Measurements from ENCODE around the gene CHD9. TPM values are rescaled to one million over a fixed set of nuclear protein-coding genes. Genes with fewer than 3 reads are reported as not detected.
"Not testable (repeated sequence)": the region's sequence is repeated elsewhere in the genome, so short reads cannot be mapped to it uniquely, and the experiment has no call there.

CHD9 gene
- total RNA-seq, 4 donors from 2014 or later, result 29.0 to 68.5 (median 37.3) TPM

DNA sequence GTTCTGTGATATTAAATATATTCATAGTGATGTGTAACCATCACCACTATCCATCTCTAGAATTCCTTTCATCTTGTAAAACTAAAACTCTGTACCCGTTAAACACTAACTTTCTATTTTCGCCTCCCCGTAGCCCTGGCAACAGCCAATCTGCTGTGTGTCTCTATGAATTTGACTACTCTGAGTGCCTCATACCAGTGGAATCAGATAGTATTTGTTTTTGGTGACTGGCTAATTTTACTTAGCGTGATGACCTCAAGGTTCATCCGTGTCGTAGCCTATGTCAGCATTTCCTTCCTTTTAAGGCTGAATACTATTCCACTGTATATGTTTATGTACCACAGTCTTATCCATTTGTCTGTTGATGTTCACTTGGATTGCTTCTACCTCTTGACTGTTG is 18.2 kb downstream of the CHD9 start:
- intact Hi-C loops (cut with DNase I), result no loop called here
- no peak for DNase-seq
- Histone ChIP-seq H3K4me3 (no peak overlapping the region), H3K4me1 (peaks cover 7 to 37% (median 11%) of the 10 kb centered on the region in 3 donors), H3K27me3 (no peaks in the 10 kb centered on the region), H3K36me3 (peaks cover 0 to 17% (median 0%) of the 10 kb centered on the region in 3 donors), H3K9me3 (no peaks in the 10 kb centered on the region), H3K27ac (peak overlapping the region in 1 of 4 donors; percentile 54)
- WGBS, 2 donors, result 90 to 94% methylated on average over 6 of the region's 6 CpGs
- TF ChIP-seq, protein P1, sequence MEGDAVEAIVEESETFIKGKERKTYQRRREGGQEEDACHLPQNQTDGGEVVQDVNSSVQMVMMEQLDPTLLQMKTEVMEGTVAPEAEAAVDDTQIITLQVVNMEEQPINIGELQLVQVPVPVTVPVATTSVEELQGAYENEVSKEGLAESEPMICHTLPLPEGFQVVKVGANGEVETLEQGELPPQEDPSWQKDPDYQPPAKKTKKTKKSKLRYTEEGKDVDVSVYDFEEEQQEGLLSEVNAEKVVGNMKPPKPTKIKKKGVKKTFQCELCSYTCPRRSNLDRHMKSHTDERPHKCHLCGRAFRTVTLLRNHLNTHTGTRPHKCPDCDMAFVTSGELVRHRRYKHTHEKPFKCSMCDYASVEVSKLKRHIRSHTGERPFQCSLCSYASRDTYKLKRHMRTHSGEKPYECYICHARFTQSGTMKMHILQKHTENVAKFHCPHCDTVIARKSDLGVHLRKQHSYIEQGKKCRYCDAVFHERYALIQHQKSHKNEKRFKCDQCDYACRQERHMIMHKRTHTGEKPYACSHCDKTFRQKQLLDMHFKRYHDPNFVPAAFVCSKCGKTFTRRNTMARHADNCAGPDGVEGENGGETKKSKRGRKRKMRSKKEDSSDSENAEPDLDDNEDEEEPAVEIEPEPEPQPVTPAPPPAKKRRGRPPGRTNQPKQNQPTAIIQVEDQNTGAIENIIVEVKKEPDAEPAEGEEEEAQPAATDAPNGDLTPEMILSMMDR (IDR thresholded peaks at IDR 0.05), result no peak
- no peak for TF ChIP-seq POLR2A (IDR thresholded peaks at IDR 0.05)

- H3K36me3 ChIP-seq; intact Hi-C loops (cut with DNase I); H3K27me3 ChIP-seq; H3K9me3 ChIP-seq; H3K4me3 ChIP-seq; DNase-seq; H3K27ac ChIP-seq: not testable (repeated sequence)
- H3K4me1 ChIP-seq, result peaks cover 15 to 42% (median 17%) of the 10 kb centered on the region in 3 donors
- 67 to 81% methylated on average over 3 of the region's 3 CpGs for WGBS, 2 donors
Observed at GRCh38 chr16:53074296-53074695, 19.5 kb downstream of the CHD9 start.

GRCh38 chr16:53075461-53075860 is 20.7 kb downstream of the CHD9 start:
- H3K36me3 ChIP-seq; H3K27ac ChIP-seq; H3K4me3 ChIP-seq; intact Hi-C loops (cut with DNase I); DNase-seq; H3K9me3 ChIP-seq; H3K27me3 ChIP-seq: not testable (repeated sequence)
- WGBS, 2 donors, result 83 to 89% methylated on average over 7 of the region's 7 CpGs
- peaks cover 23 to 49% (median 29%) of the 10 kb centered on the region in 3 donors for H3K4me1 ChIP-seq

DNA sequence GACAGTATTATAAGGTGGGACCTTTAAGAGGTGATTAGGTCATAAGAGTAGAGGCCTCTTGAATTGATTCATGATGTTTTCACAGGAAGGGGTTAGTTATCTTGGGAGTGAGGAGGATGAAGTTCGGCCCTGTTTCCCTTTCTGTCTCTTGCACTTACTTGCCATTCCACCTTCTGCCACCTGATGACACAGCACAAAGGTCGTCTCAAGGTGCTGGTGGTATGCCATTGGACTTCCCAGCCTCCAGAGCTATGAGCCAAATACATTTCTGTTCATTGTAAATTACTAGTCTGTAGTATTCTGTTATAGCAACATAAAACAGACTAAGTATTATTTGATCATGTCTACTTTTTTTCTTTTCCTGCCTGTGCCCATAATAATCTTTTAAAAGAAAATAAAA is 23.5 kb downstream of the CHD9 start:
- no peak overlapping the region for H3K4me3 ChIP-seq
- no peaks in the 10 kb centered on the region for H3K27me3 ChIP-seq
- WGBS, 2 donors, result 54 to 57% methylated on average over 2 of the region's 2 CpGs
- H3K27ac ChIP-seq, result peak overlapping the region in 2 of 4 donors; percentile 87
- no peak for TF ChIP-seq POLR2A (IDR thresholded peaks at IDR 0.05)
- TF ChIP-seq, protein P1 (IDR thresholded peaks at IDR 0.05), result no peak
- no peaks in the 10 kb centered on the region for H3K9me3 ChIP-seq
- intact Hi-C loops (cut with DNase I), result no loop called here
- H3K4me1 ChIP-seq, result peaks cover 25 to 50% (median 32%) of the 10 kb centered on the region in 3 donors
- no peak for DNase-seq
- H3K36me3 ChIP-seq, result no peaks in the 10 kb centered on the region

DNA sequence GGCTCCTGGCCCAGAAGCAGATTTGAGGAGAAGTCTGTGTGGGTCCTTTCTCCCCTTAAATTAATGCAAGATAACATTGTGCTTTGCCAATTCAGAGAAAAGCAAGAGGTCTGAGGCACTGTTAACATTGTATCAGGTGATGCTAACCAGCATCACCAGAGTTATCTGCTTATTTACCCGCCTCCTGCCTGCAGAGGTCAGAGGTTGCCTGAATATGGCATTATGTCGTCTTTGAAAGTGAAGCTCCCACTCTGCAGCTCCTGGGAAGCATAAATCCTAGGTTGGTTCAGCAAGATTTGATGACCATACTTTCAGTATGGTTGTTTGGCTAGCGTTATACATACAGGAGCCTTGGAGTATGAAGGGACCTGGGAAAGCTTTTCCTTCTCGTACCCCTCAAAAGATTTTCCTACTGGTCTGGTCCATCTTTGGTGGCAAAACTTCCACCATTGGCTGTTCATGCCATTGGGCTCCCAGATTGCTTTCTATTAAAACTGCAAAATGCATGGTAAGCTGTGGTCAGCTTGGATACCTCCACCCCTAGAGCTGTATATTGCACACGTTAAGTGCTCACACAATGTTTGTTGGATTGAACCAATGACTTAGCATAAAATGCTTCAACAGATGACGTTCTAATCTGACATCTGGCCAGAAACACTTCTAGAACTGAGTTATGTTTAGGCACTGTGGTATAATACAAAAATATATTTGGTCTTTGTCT is 24.1 kb downstream of the CHD9 start:
- intact Hi-C loops (cut with DNase I), result no loop called here
- peaks cover 27 to 57% (median 39%) of the 10 kb centered on the region in 3 donors for H3K4me1 ChIP-seq

More for the DNA sequence above, 24.1 kb downstream of the CHD9 start:
- TF ChIP-seq POLR2A (IDR thresholded peaks at IDR 0.05), result no peak
- TF ChIP-seq, protein P1 (IDR thresholded peaks at IDR 0.05), result no peak
- Histone ChIP-seq H3K36me3 (no peaks in the 10 kb centered on the region), H3K27ac (peak overlapping the region; percentile 81 to 87 (median 86)), H3K27me3 (no peaks in the 10 kb centered on the region), H3K9me3 (no peaks in the 10 kb centered on the region), H3K4me3 (no peak overlapping the region)
- 77 to 86% methylated on average over 6 of the region's 6 CpGs for WGBS, 2 donors
- DNase-seq, result no peak
